WTC11 (cell line): ENCODE measurements around the gene CA11. TPM values are rescaled to one million over a fixed set of nuclear protein-coding genes. Genes with fewer than 3 reads are reported as not detected.

Experiments used
- ATAC-seq: fragments of 200-7000 bp; cut with Tn5 transposase; 2 replicates; pipeline ENCODE4 v1.10.0; 2021; ENCODE audit warnings: mild to moderate bottlenecking, moderate library complexity
- CTCF ChIA-PET: fragments of 300-600 bp; sonication (Branson Sonifier 250); formaldehyde crosslinking; loops from one replicate; lab custom pipeline; 2021; ENCODE audit warnings: antibody characterized with exemption; lab: Charles Lee
- POLR2A ChIA-PET: fragments of 350-600 bp; sonication (Branson Sonifier 250); formaldehyde crosslinking; loops from one replicate; lab custom pipeline; 2021; ENCODE audit warnings: antibody characterized with exemption; lab: Charles Lee
- DNase-seq: peaks from one replicate; pipeline ENCODE4 v3.0.0; 2021; ENCODE audit warnings: low spot score
- H3K27ac Mint-ChIP-seq: 2 replicates; pipeline ENCODE4 v1.8.0; 2021; ENCODE audit warnings: mixed read lengths
- H3K27me3 Mint-ChIP-seq: 2 replicates; pipeline ENCODE4 v1.8.0; 2021; ENCODE audit warnings: low read depth, mild to moderate bottlenecking, moderate library complexity, mixed read lengths
- H3K36me3 Mint-ChIP-seq: 2 replicates; pipeline ENCODE4 v1.8.0; 2021; ENCODE audit warnings: mixed read lengths
- H3K4me1 Mint-ChIP-seq: 2 replicates; pipeline ENCODE4 v1.8.0; 2022; ENCODE audit warnings: mixed read lengths
- H3K4me3 Mint-ChIP-seq: 2 replicates; pipeline ENCODE4 v1.8.0; 2021; ENCODE audit warnings: mild to moderate bottlenecking, moderate library complexity, mixed read lengths
- H3K9me3 Mint-ChIP-seq: 2 replicates; pipeline ENCODE4 v1.8.0; 2021; ENCODE audit warnings: mixed read lengths
- ATF6 ChIP-seq: sonication (generic); formaldehyde crosslinking; IDR thresholded peaks from 2 replicates; pipeline ENCODE4 v1.8.1; 2023; ENCODE audit warnings: mild to moderate bottlenecking, missing genetic modification reagents
- CBFB ChIP-seq: sonication (generic); formaldehyde crosslinking; IDR thresholded peaks from 2 replicates; pipeline ENCODE4 v1.8.1; 2022; ENCODE audit warnings: mild to moderate bottlenecking, low read depth, missing genetic modification reagents
- ETV6 ChIP-seq: sonication (generic); formaldehyde crosslinking; IDR thresholded peaks from 2 replicates; pipeline ENCODE4 v1.8.1; 2022; ENCODE audit warnings: mild to moderate bottlenecking, missing genetic modification reagents
- HMGXB4 ChIP-seq: sonication (generic); formaldehyde crosslinking; IDR thresholded peaks from 2 replicates; pipeline ENCODE4 v1.8.1; 2023; ENCODE audit warnings: mild to moderate bottlenecking, moderate library complexity, missing genetic modification reagents
- JUN ChIP-seq: sonication (generic); formaldehyde crosslinking; IDR thresholded peaks from 2 replicates; pipeline ENCODE4 v1.8.0; 2023; ENCODE audit warnings: mild to moderate bottlenecking, missing genetic modification reagents
- MLX ChIP-seq: sonication (generic); formaldehyde crosslinking; IDR thresholded peaks from 2 replicates; pipeline ENCODE4 v1.8.1; 2023; ENCODE audit warnings: mild to moderate bottlenecking, missing genetic modification reagents, moderate library complexity
- MYBL2 ChIP-seq: sonication (generic); formaldehyde crosslinking; IDR thresholded peaks from 2 replicates; pipeline ENCODE4 v1.8.1; 2023; ENCODE audit warnings: mild to moderate bottlenecking, moderate library complexity, missing genetic modification reagents
- OVOL2 ChIP-seq: fragments of 250-450 bp; sonication (Bioruptor Pico); IDR thresholded peaks from 2 replicates; pipeline ENCODE4 v1.9.0; 2021; ENCODE audit warnings: mild to moderate bottlenecking, borderline replicate concordance
- SMAD3 ChIP-seq: sonication (generic); formaldehyde crosslinking; IDR thresholded peaks from 2 replicates; pipeline ENCODE4 v1.8.0; 2022; ENCODE audit warnings: missing genetic modification reagents, mild to moderate bottlenecking, borderline replicate concordance
- SMAD4 ChIP-seq: sonication (generic); formaldehyde crosslinking; IDR thresholded peaks from 2 replicates; pipeline ENCODE4 v1.8.0; 2022; ENCODE audit warnings: mild to moderate bottlenecking, missing genetic modification reagents
- SOX15 ChIP-seq: fragments of 250-450 bp; sonication (Bioruptor Pico); IDR thresholded peaks from 2 replicates; pipeline ENCODE4 v1.9.0; 2021; ENCODE audit warnings: mild to moderate bottlenecking
- TEAD1 ChIP-seq: sonication (generic); formaldehyde crosslinking; IDR thresholded peaks from 2 replicates; pipeline ENCODE4 v1.8.0; 2022; ENCODE audit warnings: mild to moderate bottlenecking, missing genetic modification reagents
- TP53 ChIP-seq: sonication (generic); formaldehyde crosslinking; IDR thresholded peaks from 2 replicates; pipeline ENCODE4 v1.8.1; 2023; ENCODE audit warnings: mild to moderate bottlenecking, missing genetic modification reagents
- USF2 ChIP-seq: sonication (generic); formaldehyde crosslinking; IDR thresholded peaks from 2 replicates; pipeline ENCODE4 v1.8.1; 2023; ENCODE audit warnings: mild to moderate bottlenecking, missing genetic modification reagents, moderate library complexity
- ZMAT4 ChIP-seq: fragments of 250-450 bp; sonication (Bioruptor Pico); IDR thresholded peaks from 2 replicates; pipeline ENCODE4 v1.9.0; 2021; ENCODE audit warnings: mild to moderate bottlenecking
- ZNF121 ChIP-seq: sonication (generic); formaldehyde crosslinking; IDR thresholded peaks from 2 replicates; pipeline ENCODE4 v1.8.0; 2023; ENCODE audit warnings: missing genetic modification reagents
- ZNF219 ChIP-seq: sonication (generic); formaldehyde crosslinking; IDR thresholded peaks from 2 replicates; pipeline ENCODE4 v1.8.0; 2023; ENCODE audit warnings: missing genetic modification reagents, mild to moderate bottlenecking, borderline replicate concordance
- ZNF317 ChIP-seq: sonication (generic); formaldehyde crosslinking; IDR thresholded peaks from 2 replicates; pipeline ENCODE4 v1.8.1; 2023; ENCODE audit warnings: low read depth, mild to moderate bottlenecking, moderate library complexity, missing genetic modification reagents, borderline replicate concordance
- ZNF396 ChIP-seq: fragments of 250-450 bp; sonication (Bioruptor Pico); IDR thresholded peaks from 2 replicates; pipeline ENCODE4 v1.8.0; 2021; ENCODE audit warnings: mild to moderate bottlenecking, moderate library complexity, borderline replicate concordance
- ZNF532 ChIP-seq: fragments of 250-450 bp; sonication (Bioruptor Pico); IDR thresholded peaks from 2 replicates; pipeline ENCODE4 v1.9.0; 2021; ENCODE audit warnings: mild to moderate bottlenecking, borderline replicate concordance
- ZNF671 ChIP-seq: fragments of 250-450 bp; sonication (Bioruptor Pico); IDR thresholded peaks from 2 replicates; pipeline ENCODE4 v1.8.0; 2021; ENCODE audit warnings: mild to moderate bottlenecking
- total RNA-seq: library from RNA; stranded (reverse); gene quantifications from 3 replicates; pipeline ENCODE4 v1.2.3, GENCODE V29; 2021
- TF ChIP-seq, protein P1 (sequence below): sonication (generic); formaldehyde crosslinking; IDR thresholded peaks from 2 replicates; pipeline ENCODE4 v1.8.0; 2022; ENCODE audit warnings: mild to moderate bottlenecking, missing genetic modification reagents
- TF ChIP-seq, protein P2 (sequence below): sonication (generic); formaldehyde crosslinking; IDR thresholded peaks from 2 replicates; pipeline ENCODE4 v1.8.1; 2022; ENCODE audit warnings: mild to moderate bottlenecking, moderate library complexity, missing genetic modification reagents

CA11 gene
- total RNA-seq, 1 experiment from 2014 or later: 41.4 TPM

GRCh38 chr19:48618278-48618915, 27.6 kb downstream of the CA11 start:
- H3K36me3 Mint-ChIP-seq: peaks cover 43% of the 10 kb centered on the region
- ATAC-seq (no peak), DNase-seq (no peak)
- H3K27me3 Mint-ChIP-seq: no peaks in the 10 kb centered on the region; the same call in 1 of the 2 replicates
- H3K27ac Mint-ChIP-seq: peak overlapping the region; percentile 100
- no peaks in the 10 kb centered on the region for H3K9me3 Mint-ChIP-seq
- peaks cover 62% of the 10 kb centered on the region for H3K4me1 Mint-ChIP-seq
- CTCF ChIA-PET: interaction anchor here (1.2 to 1.6 kb wide), 6 partner anchors 9 to 139 kb away, joined by 3 to 13 read pairs (median 6); no protein-coding TSS in a partner anchor
- H3K4me3 Mint-ChIP-seq: peak overlapping the region; percentile 99
- POLR2A ChIA-PET: interaction anchor here (0.5 to 2.8 kb wide), 7 partner anchors 9 to 63 kb away, joined by 3 to 23 read pairs (median 3); no protein-coding TSS in a partner anchor
- TF ChIP-seq CBFB (CRISPR knock-in tag) (no peak), HMGXB4 (0 out of 2 replicates have a peak, but pooled peaks have one; percentile 0), ZNF671 (no peak), ZNF396 (no peak), ATF6 (CRISPR knock-in tag) (no peak), ZMAT4 (CRISPR knock-in tag) (0 out of 2 replicates have a peak, but pooled peaks have one; percentile 9), USF2 (no peak), SOX15 (CRISPR knock-in tag) (no peak), ZNF532 (CRISPR knock-in tag) (0 out of 2 replicates have a peak, but pooled peaks have one; percentile 35), JUN (CRISPR knock-in tag) (peak; percentile 15; the same call in 1 of the 2 replicates), ETV6 (CRISPR knock-in tag) (no peak), SMAD3 (CRISPR knock-in tag) (no peak), TEAD1 (CRISPR knock-in tag) (no peak), ZNF219 (CRISPR knock-in tag) (no peak), SMAD4 (CRISPR knock-in tag) (peak; percentile 8; the same call in 1 of the 2 replicates), MYBL2 (no peak), OVOL2 (CRISPR knock-in tag) (no peak), ZNF317 (CRISPR knock-in tag) (no peak), ZNF121 (CRISPR knock-in tag) (peak; percentile 52; the same call in 1 of the 2 replicates), MLX (CRISPR knock-in tag) (no peak), TP53 (CRISPR knock-in tag) (no peak)
- TF ChIP-seq, protein P1, sequence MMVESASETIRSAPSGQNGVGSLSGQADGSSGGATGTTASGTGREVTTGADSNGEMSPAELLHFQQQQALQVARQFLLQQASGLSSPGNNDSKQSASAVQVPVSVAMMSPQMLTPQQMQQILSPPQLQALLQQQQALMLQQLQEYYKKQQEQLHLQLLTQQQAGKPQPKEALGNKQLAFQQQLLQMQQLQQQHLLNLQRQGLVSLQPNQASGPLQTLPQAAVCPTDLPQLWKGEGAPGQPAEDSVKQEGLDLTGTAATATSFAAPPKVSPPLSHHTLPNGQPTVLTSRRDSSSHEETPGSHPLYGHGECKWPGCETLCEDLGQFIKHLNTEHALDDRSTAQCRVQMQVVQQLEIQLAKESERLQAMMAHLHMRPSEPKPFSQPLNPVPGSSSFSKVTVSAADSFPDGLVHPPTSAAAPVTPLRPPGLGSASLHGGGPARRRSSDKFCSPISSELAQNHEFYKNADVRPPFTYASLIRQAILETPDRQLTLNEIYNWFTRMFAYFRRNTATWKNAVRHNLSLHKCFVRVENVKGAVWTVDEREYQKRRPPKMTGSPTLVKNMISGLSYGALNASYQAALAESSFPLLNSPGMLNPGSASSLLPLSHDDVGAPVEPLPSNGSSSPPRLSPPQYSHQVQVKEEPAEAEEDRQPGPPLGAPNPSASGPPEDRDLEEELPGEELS: no peak
- TF ChIP-seq, protein P2, sequence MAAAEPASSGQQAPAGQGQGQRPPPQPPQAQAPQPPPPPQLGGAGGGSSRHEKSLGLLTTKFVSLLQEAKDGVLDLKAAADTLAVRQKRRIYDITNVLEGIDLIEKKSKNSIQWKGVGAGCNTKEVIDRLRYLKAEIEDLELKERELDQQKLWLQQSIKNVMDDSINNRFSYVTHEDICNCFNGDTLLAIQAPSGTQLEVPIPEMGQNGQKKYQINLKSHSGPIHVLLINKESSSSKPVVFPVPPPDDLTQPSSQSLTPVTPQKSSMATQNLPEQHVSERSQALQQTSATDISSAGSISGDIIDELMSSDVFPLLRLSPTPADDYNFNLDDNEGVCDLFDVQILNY (CRISPR knock-in tag): no peak
